ENCODE data around the gene IKZF5. TPM values are rescaled to one million over a fixed set of nuclear protein-coding genes. Genes with fewer than 3 reads are reported as not detected.
A peak's percentile ranks its signal among the peaks of the same experiment; 100 is the strongest.

The IKZF5 gene
- polyA plus RNA-seq, 3 donors, result 8.6 to 12.8 (median 9.8) TPM

DNA sequence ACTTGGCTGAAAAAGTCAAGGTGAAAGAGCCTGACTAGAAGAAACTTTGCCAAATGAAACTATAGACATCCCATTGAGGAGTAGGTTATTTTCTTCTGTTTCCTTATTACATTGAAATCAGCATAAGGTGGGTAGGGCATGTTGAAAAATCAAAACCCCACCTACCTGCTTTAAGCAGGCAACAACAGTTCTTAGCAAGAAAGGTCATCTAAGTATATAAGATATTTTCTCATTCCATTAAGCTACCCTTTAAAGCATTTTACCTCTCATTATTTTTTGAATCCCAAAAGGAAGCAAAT is 31.0 kb upstream of the IKZF5 start:
- peaks cover 0 to 3% (median 0%) of the 10 kb centered on the region in 3 donors for H3K27me3 Mint-ChIP-seq (ENCODE audit: low read depth in 3 of 3)
- Histone ChIP-seq H3K27me3 (ENCODE audit: control insufficient read depth in 2 of 2, insufficient read depth in 2 of 2, low read length in 2 of 2) (no peaks in the 10 kb centered on the region), H4K20me1 (ENCODE audit: insufficient read depth, low read length) (no peaks in the 10 kb centered on the region), H3K4me3 (replicated peaks in 1 of 3; ENCODE audit: low read depth in 2 of 3, low read length in 3 of 3) (no peak overlapping the region), H3K9me3 (replicated peaks in 1 of 2; ENCODE audit: control insufficient read depth in 1 of 2, insufficient read depth in 1 of 2, low read length in 2 of 2) (no peaks in the 10 kb centered on the region), H3K79me2 (ENCODE audit: insufficient read depth, low read length) (no peaks in the 10 kb centered on the region), H2AFZ (ENCODE audit: insufficient read depth, low read depth, low read length, poor library complexity, severe bottlenecking) (no peak overlapping the region), H3K27ac (ENCODE audit: low read depth in 1 of 2, low read length in 2 of 2) (no peak overlapping the region), H3K4me1 (ENCODE audit: control insufficient read depth in 1 of 2, insufficient read depth in 2 of 2, low read length in 2 of 2) (peaks cover 11% of the 10 kb centered on the region in 2 donors), H3K9ac (ENCODE audit: insufficient read depth, low read length, poor library complexity, severe bottlenecking) (no peak overlapping the region), H3K36me3 (replicated peaks in 1 of 2; ENCODE audit: control insufficient read depth in 1 of 2, insufficient read depth in 2 of 2, low read length in 2 of 2) (peaks cover 0 to 8% of the 10 kb centered on the region in 2 donors), H3K4me2 (replicated peaks; ENCODE audit: extremely low read depth, low read length, poor library complexity, severe bottlenecking) (no peak overlapping the region)
- peak overlapping the region in 1 of 7 donors; percentile 76 for H3K27ac Mint-ChIP-seq
- no peak for DNase-seq
- no peak overlapping the region for H3K4me3 Mint-ChIP-seq
- intact Hi-C loops (cut with micrococcal nuclease), result loop anchor here in 1 of 2 donors (2.0 kb wide), 1 partner anchor 519 kb away; no protein-coding TSS in a partner anchor
- no peak for TF ChIP-seq CTCF (IDR thresholded peaks at IDR 0.05)
- peaks cover 17 to 28% of the 10 kb centered on the region in 2 donors for H3K36me3 Mint-ChIP-seq
- H3K4me1 Mint-ChIP-seq, result peaks cover 12% of the 10 kb centered on the region
- no peaks in the 10 kb centered on the region for H3K9me3 Mint-ChIP-seq

- no peak for TF ChIP-seq CTCF (IDR thresholded peaks at IDR 0.05)
- H3K4me3 Mint-ChIP-seq, result peak overlapping the region in 1 of 2 donors; percentile 39
- DNase-seq, result peak in 2 of 3 donors; percentile 5
- peaks cover 0 to 3% (median 0%) of the 10 kb centered on the region in 3 donors for H3K27me3 Mint-ChIP-seq (ENCODE audit: low read depth in 3 of 3)
- no peaks in the 10 kb centered on the region for H3K9me3 Mint-ChIP-seq
- H3K79me2 ChIP-seq (ENCODE audit: insufficient read depth, low read length), result no peaks in the 10 kb centered on the region
- H3K4me2 ChIP-seq (replicated peaks; ENCODE audit: extremely low read depth, low read length, poor library complexity, severe bottlenecking), result peak overlapping the region; percentile 52
- WGBS (ENCODE audit: insufficient coverage), result 52% methylated on average over 7 of the region's 18 CpGs
- H3K27ac ChIP-seq (ENCODE audit: low read depth in 1 of 2, low read length in 2 of 2), result peak overlapping the region in 1 of 2 donors; percentile 2
- peaks cover 12% of the 10 kb centered on the region for H3K4me1 Mint-ChIP-seq
- intact Hi-C loops (cut with micrococcal nuclease), result loop anchor here in 1 of 2 donors (2.0 kb wide), 1 partner anchor 520 kb away; no protein-coding TSS in a partner anchor
- H3K9me3 ChIP-seq (replicated peaks in 1 of 2; ENCODE audit: control insufficient read depth in 1 of 2, insufficient read depth in 1 of 2, low read length in 2 of 2), result no peaks in the 10 kb centered on the region
- peaks cover 20 to 31% of the 10 kb centered on the region in 2 donors for H3K36me3 Mint-ChIP-seq
- H3K4me3 ChIP-seq (replicated peaks in 1 of 3; ENCODE audit: low read depth in 2 of 3, low read length in 3 of 3), result no peak overlapping the region
- H4K20me1 ChIP-seq (ENCODE audit: insufficient read depth, low read length), result no peaks in the 10 kb centered on the region
- peaks cover 11% of the 10 kb centered on the region in 2 donors for H3K4me1 ChIP-seq (ENCODE audit: control insufficient read depth in 1 of 2, insufficient read depth in 2 of 2, low read length in 2 of 2)
- no peak overlapping the region for H2AFZ ChIP-seq (ENCODE audit: insufficient read depth, low read depth, low read length, poor library complexity, severe bottlenecking)
- no peaks in the 10 kb centered on the region for H3K27me3 ChIP-seq (ENCODE audit: control insufficient read depth in 2 of 2, insufficient read depth in 2 of 2, low read length in 2 of 2)
- peak overlapping the region; percentile 25 for H3K9ac ChIP-seq (ENCODE audit: insufficient read depth, low read length, poor library complexity, severe bottlenecking)
- peaks cover 0 to 2% of the 10 kb centered on the region in 2 donors for H3K36me3 ChIP-seq (replicated peaks in 1 of 2; ENCODE audit: control insufficient read depth in 1 of 2, insufficient read depth in 2 of 2, low read length in 2 of 2)
- peak overlapping the region in 3 of 7 donors; percentile 46 to 80 (median 76) for H3K27ac Mint-ChIP-seq
These were observed 30.4 kb upstream of the IKZF5 start for GRCh38 chr10:123038782-123039631.
